GM10266 (cell line): ENCODE data around the gene BCL2.
A peak's percentile ranks its signal among the peaks of the same experiment; 100 is the strongest.

Source experiments
- DNase-seq: peaks from one replicate; pipeline ENCODE4 v3.0.0; 2012; ENCODE audit errors: extremely low spot score
- CTCF ChIP-seq: IDR thresholded peaks from 2 replicates; pipeline ENCODE4 v1.5.1; 2012; ENCODE audit warnings: mild to moderate bottlenecking, low read depth; ENCODE audit not compliant: control insufficient read depth, insufficient read depth; ENCODE audit errors: missing control alignments

Gene BCL2

GRCh38 chr18:63342206-63342605, 22.6 kb upstream of the BCL2 start:
- DNase-seq, result no peak
- peak; percentile 17 for TF ChIP-seq CTCF

- DNase-seq, result no peak
- TF ChIP-seq CTCF, result peak; percentile 47
These were observed 20.4 kb upstream of the BCL2 start for GRCh38 chr18:63339920-63340484.

- DNase-seq, result no peak
- no peak for TF ChIP-seq CTCF
These were observed 17.0 kb upstream of the BCL2 start for GRCh38 chr18:63336366-63337099.

- no peak for DNase-seq
- TF ChIP-seq CTCF, result no peak
These were observed 11.5 kb upstream of the BCL2 start for GRCh38 chr18:63331105-63331504.

GRCh38 chr18:63329431-63330145, 10.0 kb upstream of the BCL2 start:
- TF ChIP-seq CTCF, result no peak
- DNase-seq, result no peak

- no peak for TF ChIP-seq CTCF
These were observed 6.4 kb upstream of the BCL2 start for GRCh38 chr18:63326011-63326410.

More at GRCh38 chr18:63326011-63326410, 6.4 kb upstream of the BCL2 start:
- DNase-seq, result no peak
